GM23248 (cell line): ENCODE data around the gene ACACA.

Experiments
- EZH2 ChIP-seq: fragments of 200-600 bp; sonication (generic); IDR thresholded peaks from 2 replicates; pipeline ENCODE4 v1.6.1; 2018; ENCODE audit warnings: antibody characterized with exemption, mild to moderate bottlenecking; ENCODE audit not compliant: insufficient read depth, poor library complexity, severe bottlenecking
- EZH2phosphoT487 ChIP-seq: fragments of 200-600 bp; sonication (generic); IDR thresholded peaks from 2 replicates; pipeline ENCODE4 v1.6.1; 2018; ENCODE audit warnings: antibody characterized with exemption, moderate library complexity, mild to moderate bottlenecking, low read depth; ENCODE audit not compliant: insufficient read depth

DNA sequence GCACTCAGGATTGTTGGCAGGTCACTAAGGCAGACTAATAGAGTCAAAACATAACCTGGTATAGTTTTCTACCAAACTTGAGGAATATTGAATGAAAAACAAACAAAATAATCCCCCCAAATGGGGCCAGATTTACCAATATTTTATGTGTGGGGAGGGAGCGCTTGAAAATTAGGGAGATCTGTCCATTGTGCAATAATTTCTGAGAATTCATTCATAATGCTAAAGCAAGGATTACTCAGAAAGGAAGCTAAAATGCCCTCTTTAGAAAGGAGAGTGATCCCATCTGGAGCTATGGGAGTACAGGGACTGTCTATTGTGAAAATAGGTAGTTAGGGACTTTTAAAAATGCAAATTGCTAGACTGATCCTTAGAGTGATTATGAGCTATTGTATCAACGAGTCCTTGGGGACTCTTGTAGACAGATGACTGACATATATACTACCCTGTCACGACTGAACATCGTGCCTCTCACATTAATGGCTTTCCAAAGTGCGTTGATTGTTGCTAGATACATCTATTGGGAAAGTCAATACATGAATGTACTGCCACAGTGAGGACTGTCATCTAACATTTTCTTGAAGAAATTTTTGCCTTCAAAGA is 264.2 kb downstream of the ACACA start:
- no peak for TF ChIP-seq EZH2phosphoT487
- TF ChIP-seq EZH2: no peak
